Tibial nerve (tissue), 4 donors: ENCODE data around the gene KCNG3. TPM values are rescaled to one million over a fixed set of nuclear protein-coding genes. Genes with fewer than 3 reads are reported as not detected.

ENCODE experiments used
- DNase-seq, 2 donors: peaks; one replicate each; pipeline ENCODE4 v3.0.0-alpha.2; 2019; ENCODE audit warnings: low spot score in 2 of 2
- H3K27ac ChIP-seq, 4 donors: fragments of 200-600 bp; sonication (generic) in 3 of 4; one replicate each; pipeline ENCODE4 v1.5.1; 2017 to 2019; ENCODE audit warnings: mild to moderate bottlenecking in 1 of 4
- H3K27me3 ChIP-seq, 2 donors: fragments of 200-600 bp; sonication (generic) in 1 of 2; one replicate each; pipeline versions ENCODE4 v1.5.1 to v1.6.0; 2017 to 2019
- H3K36me3 ChIP-seq, 3 donors: fragments of 200-600 bp; sonication (generic); one replicate each; pipeline ENCODE4 v1.5.1; 2018 to 2019
- H3K4me1 ChIP-seq, 4 donors: fragments of 200-600 bp; sonication (generic) in 3 of 4; one replicate each; pipeline ENCODE4 v1.5.1; 2017 to 2019
- H3K4me3 ChIP-seq, 4 donors: fragments of 200-600 bp; sonication (generic) in 3 of 4; one replicate each; pipeline ENCODE4 v1.5.1; 2017 to 2019; ENCODE audit warnings: mild to moderate bottlenecking in 1 of 4, moderate library complexity in 1 of 4
- H3K9me3 ChIP-seq, 4 donors: fragments of 200-600 bp; sonication (generic) in 3 of 4; one replicate each; pipeline ENCODE4 v1.5.1; 2017 to 2019
- EP300 ChIP-seq, 2 donors: sonication (generic); formaldehyde crosslinking; IDR thresholded peaks; one replicate each; pipeline ENCODE4 v1.6.1; 2017; ENCODE audit warnings: antibody characterized with exemption in 2 of 2, mild to moderate bottlenecking in 1 of 2
- POLR2A ChIP-seq, 2 donors: fragments of 450-650 bp; IDR thresholded peaks; one replicate each; pipeline ENCODE4 v1.6.1; 2017; ENCODE audit warnings: antibody characterized with exemption in 2 of 2, mild to moderate bottlenecking in 2 of 2, moderate library complexity in 2 of 2
- WGBS, 2 donors: methylation state at CpG; one replicate each; pipeline ENCODE4 v1.1.5; 2018; 5-methylcytosine and 5-hydroxymethylcytosine counted together
- total RNA-seq, 4 donors: library from RNA; depleted of rRNA; stranded (reverse); fragments of >200 nt; gene quantifications; one replicate each; pipeline ENCODE4 v1.1.0, GENCODE V29; 2016
- TF ChIP-seq, protein P1 (sequence below), 5 experiments: fragments of 200-600 bp in 3 of 5; fragments of 450-650 bp in 2 of 5; sonication (generic) in 3 of 5; IDR thresholded peaks; one replicate each; pipeline ENCODE4 v1.5.1; 2016 to 2019; ENCODE audit warnings: antibody characterized with exemption in 5 of 5, mild to moderate bottlenecking in 3 of 5, moderate library complexity in 2 of 5

The KCNG3 gene
- total RNA-seq, 4 donors from 2014 or later, result 6.6 to 17.8 (median 9.9) TPM

DNA sequence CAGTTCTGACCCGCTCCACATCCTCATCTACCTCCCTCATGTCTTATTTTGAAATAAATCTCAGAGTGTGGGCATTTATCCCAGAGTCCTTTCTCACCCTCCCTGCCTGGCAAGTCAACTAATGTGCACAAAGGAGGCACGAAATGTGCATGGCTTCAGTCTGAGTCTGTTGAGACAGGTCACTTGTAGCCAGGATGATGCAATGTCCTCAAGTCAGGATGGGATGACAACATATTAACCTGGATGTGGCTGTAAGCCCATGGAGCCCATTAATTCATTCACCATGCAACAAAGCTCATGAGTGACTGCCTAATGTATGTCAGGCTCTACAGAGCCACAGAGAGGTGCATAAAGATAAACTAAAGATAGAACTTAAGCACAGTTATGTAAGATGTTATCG, 34.5 kb downstream of the KCNG3 start:
- WGBS, 2 donors, result 95 to 97% methylated on average over 3 of the region's 3 CpGs
- Histone ChIP-seq H3K27me3 (no peaks in the 10 kb centered on the region), H3K9me3 (no peaks in the 10 kb centered on the region), H3K27ac (no peak overlapping the region), H3K36me3 (no peaks in the 10 kb centered on the region), H3K4me3 (no peak overlapping the region), H3K4me1 (no peaks in the 10 kb centered on the region)
- TF ChIP-seq, protein P1, sequence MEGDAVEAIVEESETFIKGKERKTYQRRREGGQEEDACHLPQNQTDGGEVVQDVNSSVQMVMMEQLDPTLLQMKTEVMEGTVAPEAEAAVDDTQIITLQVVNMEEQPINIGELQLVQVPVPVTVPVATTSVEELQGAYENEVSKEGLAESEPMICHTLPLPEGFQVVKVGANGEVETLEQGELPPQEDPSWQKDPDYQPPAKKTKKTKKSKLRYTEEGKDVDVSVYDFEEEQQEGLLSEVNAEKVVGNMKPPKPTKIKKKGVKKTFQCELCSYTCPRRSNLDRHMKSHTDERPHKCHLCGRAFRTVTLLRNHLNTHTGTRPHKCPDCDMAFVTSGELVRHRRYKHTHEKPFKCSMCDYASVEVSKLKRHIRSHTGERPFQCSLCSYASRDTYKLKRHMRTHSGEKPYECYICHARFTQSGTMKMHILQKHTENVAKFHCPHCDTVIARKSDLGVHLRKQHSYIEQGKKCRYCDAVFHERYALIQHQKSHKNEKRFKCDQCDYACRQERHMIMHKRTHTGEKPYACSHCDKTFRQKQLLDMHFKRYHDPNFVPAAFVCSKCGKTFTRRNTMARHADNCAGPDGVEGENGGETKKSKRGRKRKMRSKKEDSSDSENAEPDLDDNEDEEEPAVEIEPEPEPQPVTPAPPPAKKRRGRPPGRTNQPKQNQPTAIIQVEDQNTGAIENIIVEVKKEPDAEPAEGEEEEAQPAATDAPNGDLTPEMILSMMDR (IDR thresholded peaks at IDR 0.05), result no peak
- TF ChIP-seq EP300 (IDR thresholded peaks at IDR 0.05) (no peak), POLR2A (IDR thresholded peaks at IDR 0.05) (no peak)
- no peak for DNase-seq

DNA sequence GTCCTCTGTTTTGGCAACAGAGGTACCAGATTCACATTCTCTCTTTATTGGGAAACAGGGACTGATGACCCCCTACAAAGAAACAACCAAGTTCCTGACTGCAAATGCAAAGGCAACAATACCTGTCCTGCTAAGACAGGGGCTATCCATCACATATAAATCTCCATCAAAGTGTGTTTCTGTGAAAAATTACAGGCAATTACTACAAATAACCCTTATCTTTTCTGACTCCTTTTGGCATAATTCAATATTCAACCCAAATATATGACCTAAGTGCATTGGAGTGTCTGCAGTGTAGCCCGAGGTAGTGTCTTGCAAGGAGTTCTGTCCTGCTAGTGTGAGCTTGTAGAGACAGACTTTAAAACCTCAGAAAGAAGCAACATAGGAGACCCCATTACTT, 35.4 kb downstream of the KCNG3 start:
- no peaks in the 10 kb centered on the region for H3K27me3 ChIP-seq
- H3K36me3 ChIP-seq, result no peaks in the 10 kb centered on the region
- WGBS, 2 donors, result 67 to 75% methylated on average over 1 of the region's 1 CpG
- no peaks in the 10 kb centered on the region for H3K4me1 ChIP-seq
- no peak overlapping the region for H3K4me3 ChIP-seq
- DNase-seq, result no peak
- no peaks in the 10 kb centered on the region for H3K9me3 ChIP-seq
- no peak overlapping the region for H3K27ac ChIP-seq
- no peak for TF ChIP-seq EP300 (IDR thresholded peaks at IDR 0.05)
- no peak for TF ChIP-seq POLR2A (IDR thresholded peaks at IDR 0.05)
- TF ChIP-seq, protein P1 (IDR thresholded peaks at IDR 0.05), result no peak

DNA sequence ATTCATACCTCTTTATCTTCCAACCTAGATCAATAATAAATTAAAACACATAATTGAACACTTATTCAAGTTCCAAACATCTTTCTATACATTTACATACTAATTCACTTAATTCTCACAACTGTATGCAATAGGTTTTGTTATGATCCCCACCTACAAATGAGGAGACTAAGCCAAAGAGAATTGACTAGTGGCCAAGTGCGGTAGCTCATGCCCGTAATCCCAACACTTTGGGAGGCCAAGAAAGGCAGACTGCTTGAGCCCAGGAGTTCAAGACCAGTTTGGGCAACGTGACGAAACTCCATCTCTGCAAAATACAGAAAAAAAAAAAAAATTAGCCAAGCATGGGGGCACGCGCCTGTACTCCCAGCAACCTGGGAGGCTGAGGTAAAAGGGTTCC, 36.8 kb downstream of the KCNG3 start:
- 83 to 86% methylated on average over 6 of the region's 6 CpGs for WGBS, 2 donors
- H3K36me3 ChIP-seq, result no peaks in the 10 kb centered on the region
- no peak for DNase-seq
- H3K27ac ChIP-seq, result no peak overlapping the region
- no peaks in the 10 kb centered on the region for H3K4me1 ChIP-seq
- H3K9me3 ChIP-seq, result no peaks in the 10 kb centered on the region
- no peak overlapping the region for H3K4me3 ChIP-seq
- TF ChIP-seq, protein P1 (IDR thresholded peaks at IDR 0.05), result no peak
- TF ChIP-seq POLR2A (IDR thresholded peaks at IDR 0.05) (no peak), EP300 (IDR thresholded peaks at IDR 0.05) (no peak)
- H3K27me3 ChIP-seq, result no peaks in the 10 kb centered on the region

DNA sequence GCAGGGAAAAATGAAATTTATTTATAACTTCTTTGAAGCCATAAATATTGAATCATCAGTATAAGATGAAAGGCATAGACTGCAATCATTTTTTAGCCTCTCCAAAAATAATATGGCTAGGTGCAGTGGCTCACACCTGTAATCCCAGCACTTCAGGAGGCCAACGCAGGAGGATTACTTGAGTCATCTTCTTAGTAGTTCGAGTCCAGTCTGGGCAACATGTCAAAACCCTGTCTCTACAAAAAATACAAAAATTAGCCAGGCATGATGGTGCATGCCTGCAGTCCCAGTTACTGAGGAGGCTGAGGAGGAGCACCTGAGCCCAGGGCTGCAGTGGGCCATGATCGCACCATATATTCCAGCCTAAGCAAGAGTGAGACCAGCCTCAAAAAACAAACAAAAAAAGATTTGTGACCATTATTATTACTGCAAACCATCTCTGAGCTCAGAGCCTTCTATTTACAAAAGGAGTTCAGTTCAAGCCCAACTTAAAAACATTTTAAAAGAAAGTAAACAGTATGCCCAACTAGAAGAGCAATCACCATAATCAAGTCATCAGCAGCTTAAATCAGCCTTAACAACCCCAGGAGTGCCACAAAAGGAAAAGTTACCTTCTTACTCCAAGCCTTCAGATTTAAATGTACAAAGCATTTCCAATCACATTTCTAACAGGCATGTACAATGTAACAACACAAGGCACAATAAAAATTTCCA, 37.5 kb downstream of the KCNG3 start:
- WGBS, 2 donors, result 76 to 84% methylated on average over 3 of the region's 3 CpGs
- H3K4me3 ChIP-seq, result no peak overlapping the region
- no peaks in the 10 kb centered on the region for H3K27me3 ChIP-seq
- DNase-seq, result no peak
- no peaks in the 10 kb centered on the region for H3K36me3 ChIP-seq
- TF ChIP-seq POLR2A (IDR thresholded peaks at IDR 0.05) (no peak), EP300 (IDR thresholded peaks at IDR 0.05) (no peak)
- TF ChIP-seq, protein P1 (IDR thresholded peaks at IDR 0.05), result no peak
- no peak overlapping the region for H3K27ac ChIP-seq
- no peaks in the 10 kb centered on the region for H3K4me1 ChIP-seq
- H3K9me3 ChIP-seq, result no peaks in the 10 kb centered on the region

DNA sequence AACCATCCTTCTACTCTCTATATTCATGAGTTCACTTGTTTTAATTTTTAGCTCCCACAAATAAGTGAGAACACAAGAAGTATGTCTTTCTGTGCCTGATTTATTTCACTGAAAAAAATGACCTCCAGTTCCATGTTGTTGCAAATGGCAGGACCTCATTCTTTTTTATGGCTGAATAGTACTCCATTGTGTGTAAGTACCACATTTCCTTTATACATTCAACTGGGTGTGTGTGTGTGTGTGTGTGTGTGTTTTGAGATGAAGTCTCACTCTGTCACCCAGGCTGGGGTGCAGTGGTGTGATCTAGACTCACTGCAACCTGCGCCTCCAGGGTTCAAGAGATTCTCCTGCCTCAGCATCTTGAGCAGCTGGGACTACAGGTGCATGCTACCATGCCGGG, 41.2 kb downstream of the KCNG3 start:
- H3K27me3 ChIP-seq, result no peaks in the 10 kb centered on the region
- H3K4me3 ChIP-seq, result no peak overlapping the region
- peaks cover 0 to 3% (median 0%) of the 10 kb centered on the region in 4 donors for H3K4me1 ChIP-seq
- no peaks in the 10 kb centered on the region for H3K9me3 ChIP-seq
- 89 to 90% methylated on average over 2 of the region's 2 CpGs for WGBS, 2 donors
- no peak for DNase-seq
- TF ChIP-seq EP300 (IDR thresholded peaks at IDR 0.05) (no peak), POLR2A (IDR thresholded peaks at IDR 0.05) (no peak)
- TF ChIP-seq, protein P1 (IDR thresholded peaks at IDR 0.05), result no peak
- no peaks in the 10 kb centered on the region for H3K36me3 ChIP-seq
- H3K27ac ChIP-seq, result no peak overlapping the region
